ENCODE data around the gene ORMDL3.

Gene ORMDL3

DNA sequence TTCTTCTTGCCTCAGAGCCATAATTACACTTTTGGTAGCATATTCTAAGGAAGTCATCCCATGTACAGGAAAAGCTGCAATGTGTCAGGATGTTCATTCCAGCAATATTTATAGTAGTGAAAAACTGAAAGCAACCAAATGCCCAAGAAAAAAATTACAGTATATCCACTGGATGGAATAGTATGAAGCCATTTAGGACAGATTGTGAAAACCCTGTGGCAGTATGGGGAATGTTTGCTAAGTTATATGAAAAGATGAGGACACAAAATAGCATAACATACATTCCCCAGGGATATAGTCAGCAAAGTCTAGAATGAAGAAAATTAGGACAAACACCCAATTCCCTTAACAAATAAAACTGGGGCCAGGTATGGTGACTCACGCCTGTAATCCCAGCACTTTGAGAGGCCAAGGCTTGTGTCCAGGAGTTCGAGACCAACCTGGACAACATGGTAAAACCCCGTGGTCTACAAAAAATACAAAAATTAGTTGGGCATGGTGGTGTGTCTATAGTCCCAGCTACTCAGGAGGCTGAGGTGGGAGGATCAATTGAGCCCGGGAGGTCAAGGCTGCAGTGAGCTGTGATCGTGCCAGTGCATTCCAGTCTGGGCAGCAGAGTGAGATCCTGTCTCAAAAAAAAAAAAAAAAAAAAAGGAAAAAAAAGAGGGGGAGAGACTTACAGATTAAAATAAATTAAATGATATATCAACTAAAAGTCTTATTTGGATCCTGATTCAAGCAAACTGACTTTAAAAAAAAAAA lies 2.4 kb upstream of the ORMDL3 start:
- DNase-seq (ENCODE audit: insufficient read length) (no peak), FAIRE-seq (no peak)
- no peak for TF ChIP-seq TAF1 (IDR thresholded peaks at IDR 0.05; ENCODE audit: borderline replicate concordance, low read depth, low read length)
- no peak for TF ChIP-seq POLR2AphosphoS5 (IDR thresholded peaks at IDR 0.05; ENCODE audit: low read depth, low read length)
- no peak for TF ChIP-seq POLR2A (IDR thresholded peaks at IDR 0.05; ENCODE audit: low read depth, low read length)

DNA sequence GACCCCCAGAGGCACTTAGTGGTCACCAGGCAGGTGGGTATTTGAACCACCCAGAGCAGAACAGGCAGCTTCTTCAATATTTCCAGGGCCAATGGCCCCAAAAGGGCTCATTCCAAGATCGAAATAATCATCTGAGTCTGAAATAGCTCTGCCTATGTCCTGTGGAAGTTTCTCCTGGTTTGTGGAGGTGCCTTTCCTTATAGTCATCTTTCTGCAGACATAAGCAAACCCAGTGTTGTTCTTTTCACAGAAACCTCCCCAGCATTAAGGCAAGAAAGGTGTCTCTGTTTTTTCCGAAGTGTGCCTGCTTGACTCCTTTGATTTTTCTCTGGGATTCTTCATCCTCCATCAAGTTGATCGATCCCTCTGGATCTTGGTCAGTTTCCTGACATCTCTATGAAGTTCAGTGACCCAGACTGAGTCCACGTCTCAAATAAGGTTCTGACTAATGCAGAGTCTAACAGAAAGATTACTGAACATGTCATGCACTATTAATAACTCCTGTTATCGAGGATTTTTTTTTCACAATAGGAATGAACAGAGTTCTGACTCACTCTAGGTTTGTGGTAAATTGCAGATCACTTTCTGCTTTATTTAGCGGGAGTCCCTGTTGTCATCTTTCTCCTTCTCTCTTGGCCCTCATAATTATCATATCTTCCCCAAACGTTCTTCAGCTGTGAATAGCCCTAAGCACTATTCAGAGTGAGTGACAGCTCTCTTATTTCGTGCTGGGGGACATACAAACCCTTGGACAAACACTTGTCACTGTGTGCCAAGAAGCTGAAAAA lies 1.7 kb upstream of the ORMDL3 start:
- TF ChIP-seq POLR2AphosphoS5 (IDR thresholded peaks at IDR 0.05; ENCODE audit: low read depth, low read length) (no peak), POLR2A (IDR thresholded peaks at IDR 0.05; ENCODE audit: low read depth, low read length) (no peak), TAF1 (IDR thresholded peaks at IDR 0.05; ENCODE audit: borderline replicate concordance, low read depth, low read length) (no peak)
- DNase-seq (ENCODE audit: insufficient read length) (no peak), FAIRE-seq (peak; percentile 58)

- no peak for DNase-seq (ENCODE audit: insufficient read length)
- TF ChIP-seq POLR2AphosphoS5 (IDR thresholded peaks at IDR 0.05; ENCODE audit: low read depth, low read length) (no peak), TAF1 (IDR thresholded peaks at IDR 0.05; ENCODE audit: borderline replicate concordance, low read depth, low read length) (no peak), POLR2A (IDR thresholded peaks at IDR 0.05; ENCODE audit: low read depth, low read length) (no peak)
Observed at GRCh38 chr17:39927929-39928857, 792 bp upstream of the ORMDL3 start.

DNA sequence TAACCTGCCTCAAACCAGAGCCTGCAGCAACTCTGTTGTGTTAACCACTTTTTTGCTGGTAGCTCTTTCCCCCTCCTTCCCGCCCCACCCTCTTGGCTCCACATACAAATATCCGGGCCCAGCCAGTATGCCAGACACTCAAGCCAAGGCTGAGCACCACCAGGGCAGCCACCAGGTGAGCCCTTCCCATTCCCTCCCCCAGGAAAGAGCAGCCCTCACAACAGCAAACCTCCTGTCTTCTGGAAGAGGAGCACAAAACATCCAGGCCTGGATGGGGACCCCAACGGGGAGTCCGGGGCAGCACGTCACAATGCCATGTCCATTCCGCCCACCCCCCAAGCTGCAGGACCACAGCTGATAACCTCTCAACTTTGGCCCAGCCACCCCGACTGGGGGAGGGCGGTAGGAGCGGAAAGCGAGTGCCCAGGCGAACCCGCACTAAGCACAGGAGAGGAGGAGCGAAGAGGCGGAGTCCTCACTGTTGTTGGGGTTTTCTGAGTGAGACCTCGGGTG lies 757 bp downstream of the ORMDL3 start:
- TF ChIP-seq POLR2AphosphoS5 (IDR thresholded peaks at IDR 0.05; ENCODE audit: low read depth, low read length) = 0 out of 2 replicates have a peak, but pooled peaks have one; percentile 31
- TF ChIP-seq POLR2A (IDR thresholded peaks at IDR 0.05; ENCODE audit: low read depth, low read length) = peak; percentile 53; the same call in 1 of the 2 replicates
- TF ChIP-seq TAF1 (IDR thresholded peaks at IDR 0.05; ENCODE audit: borderline replicate concordance, low read depth, low read length) = no peak
- peak; percentile 53 for DNase-seq (ENCODE audit: insufficient read length)
- no peak for FAIRE-seq

More at GRCh38 chr17:39927929-39928857, 792 bp upstream of the ORMDL3 start:
- FAIRE-seq = peak; percentile 57

- no peak for TF ChIP-seq TAF1 (IDR thresholded peaks at IDR 0.05; ENCODE audit: borderline replicate concordance, low read depth, low read length)
- TF ChIP-seq POLR2AphosphoS5 (IDR thresholded peaks at IDR 0.05; ENCODE audit: low read depth, low read length) = no peak
- TF ChIP-seq POLR2A (IDR thresholded peaks at IDR 0.05; ENCODE audit: low read depth, low read length) = no peak
- DNase-seq (ENCODE audit: insufficient read length) (no peak), FAIRE-seq (no peak)
Observed at GRCh38 chr17:39926135-39926587, 1.2 kb downstream of the ORMDL3 start.

- TF ChIP-seq TAF1 (IDR thresholded peaks at IDR 0.05; ENCODE audit: borderline replicate concordance, low read depth, low read length) (no peak), POLR2A (IDR thresholded peaks at IDR 0.05; ENCODE audit: low read depth, low read length) (no peak), POLR2AphosphoS5 (IDR thresholded peaks at IDR 0.05; ENCODE audit: low read depth, low read length) (no peak)
- DNase-seq (ENCODE audit: insufficient read length) (no peak), FAIRE-seq (peak; percentile 74)
Observed at GRCh38 chr17:39925282-39926134, 1.9 kb downstream of the ORMDL3 start.

DNA sequence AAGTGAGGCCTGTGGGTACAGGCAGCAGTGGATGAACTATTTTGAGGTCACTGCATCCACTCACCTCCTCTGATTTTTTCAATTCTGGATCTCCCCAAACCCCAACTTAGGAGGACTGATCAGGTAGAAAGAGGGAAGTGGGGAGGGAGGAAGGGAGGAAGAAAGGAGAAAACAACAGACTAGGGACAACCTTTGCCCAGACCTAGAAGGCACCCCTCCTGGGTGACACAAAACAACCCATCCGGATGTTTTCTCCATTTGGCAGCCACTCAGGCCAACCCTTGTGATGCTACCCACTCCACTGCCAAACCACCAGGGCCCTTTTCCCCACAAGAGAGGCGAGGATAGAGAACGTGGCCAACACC lies 2.7 kb downstream of the ORMDL3 start:
- FAIRE-seq = no peak
- TF ChIP-seq TAF1 (IDR thresholded peaks at IDR 0.05; ENCODE audit: borderline replicate concordance, low read depth, low read length) = no peak
- TF ChIP-seq POLR2A (IDR thresholded peaks at IDR 0.05; ENCODE audit: low read depth, low read length) = no peak
- TF ChIP-seq POLR2AphosphoS5 (IDR thresholded peaks at IDR 0.05; ENCODE audit: low read depth, low read length) = no peak
- DNase-seq (ENCODE audit: insufficient read length) = no peak

DNA sequence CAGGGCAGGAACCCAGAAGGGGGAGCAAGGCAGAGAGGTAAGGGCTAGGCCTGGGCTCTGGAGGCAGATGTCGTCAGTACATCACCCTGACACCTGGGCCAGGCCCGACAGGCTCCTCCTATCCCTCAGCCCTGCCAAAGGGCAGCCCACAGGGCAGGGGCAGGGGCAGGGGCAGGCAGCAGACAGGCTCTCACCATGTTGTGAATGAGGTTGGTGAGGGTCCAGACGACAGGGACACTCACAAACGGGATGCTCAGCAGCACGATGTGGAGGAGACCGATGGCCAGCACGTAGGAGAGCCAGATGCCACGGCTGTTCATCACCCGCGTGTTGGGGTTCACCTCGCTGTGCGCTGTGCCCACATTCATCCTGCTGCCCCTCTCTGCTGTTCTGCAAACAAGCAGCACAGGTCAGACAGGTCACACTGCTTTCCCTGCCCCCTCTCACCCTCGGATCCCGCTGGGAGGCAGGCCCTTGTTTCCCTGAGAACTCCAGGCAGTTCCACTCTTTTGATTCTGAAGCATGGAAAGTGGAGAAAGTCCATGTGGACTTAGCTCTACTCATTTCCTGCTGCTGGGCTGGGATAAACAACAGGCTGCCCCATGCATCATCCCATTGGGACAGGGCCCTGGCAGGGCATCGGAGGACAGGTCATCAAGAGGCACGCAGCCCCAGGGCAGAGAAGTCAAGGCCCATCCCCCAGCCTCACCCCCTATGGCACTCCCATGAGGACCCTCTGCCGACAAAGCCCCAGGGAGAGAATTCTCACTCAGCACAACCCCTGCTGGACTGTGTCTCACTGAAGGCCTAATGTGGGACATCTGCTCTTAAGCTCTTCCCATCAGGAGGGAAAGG lies 3.3 kb downstream of the ORMDL3 start:
- FAIRE-seq (no peak), DNase-seq (ENCODE audit: insufficient read length) (no peak)
- no peak for TF ChIP-seq TAF1 (IDR thresholded peaks at IDR 0.05; ENCODE audit: borderline replicate concordance, low read depth, low read length)
- no peak for TF ChIP-seq POLR2A (IDR thresholded peaks at IDR 0.05; ENCODE audit: low read depth, low read length)
- TF ChIP-seq POLR2AphosphoS5 (IDR thresholded peaks at IDR 0.05; ENCODE audit: low read depth, low read length) = no peak

GRCh38 chr17:39923230-39923629 lies 4.2 kb downstream of the ORMDL3 start:
- no peak for FAIRE-seq
- TF ChIP-seq TAF1 (IDR thresholded peaks at IDR 0.05; ENCODE audit: borderline replicate concordance, low read depth, low read length) (no peak), POLR2A (IDR thresholded peaks at IDR 0.05; ENCODE audit: low read depth, low read length) (no peak), POLR2AphosphoS5 (IDR thresholded peaks at IDR 0.05; ENCODE audit: low read depth, low read length) (no peak)
- no peak for DNase-seq (ENCODE audit: insufficient read length)
